ENCODE data around the gene ZNF554. TPM values are rescaled to one million over a fixed set of nuclear protein-coding genes. Genes with fewer than 3 reads are reported as not detected.

ZNF554 gene
- total and polyA plus RNA-seq, 10 donors = 1.4 to 7.1 (median 4.0) TPM

GRCh38 chr19:2840794-2841791 lies 21.4 kb downstream of the ZNF554 start, which contains the start of gene ZNF555:
Gene ZNF555, plus strand, starts transcription at chr19:2841475. Its CDS starts 98 bp downstream, at chr19:2841573.
- peak within 1 kb of the TSS; percentile 74 to 93 (median 86) for H3K4me3 ChIP-seq
- peaks cover 0 to 19% (median 0%) of the 10 kb centered on the region in 6 donors for H3K36me3 ChIP-seq
- TF ChIP-seq POLR2A (IDR thresholded peaks at IDR 0.05) (no peak), POLR2AphosphoS5 (IDR thresholded peaks at IDR 0.05) (peak; percentile 80 to 88 (median 87))
- TF ChIP-seq, protein P1, sequence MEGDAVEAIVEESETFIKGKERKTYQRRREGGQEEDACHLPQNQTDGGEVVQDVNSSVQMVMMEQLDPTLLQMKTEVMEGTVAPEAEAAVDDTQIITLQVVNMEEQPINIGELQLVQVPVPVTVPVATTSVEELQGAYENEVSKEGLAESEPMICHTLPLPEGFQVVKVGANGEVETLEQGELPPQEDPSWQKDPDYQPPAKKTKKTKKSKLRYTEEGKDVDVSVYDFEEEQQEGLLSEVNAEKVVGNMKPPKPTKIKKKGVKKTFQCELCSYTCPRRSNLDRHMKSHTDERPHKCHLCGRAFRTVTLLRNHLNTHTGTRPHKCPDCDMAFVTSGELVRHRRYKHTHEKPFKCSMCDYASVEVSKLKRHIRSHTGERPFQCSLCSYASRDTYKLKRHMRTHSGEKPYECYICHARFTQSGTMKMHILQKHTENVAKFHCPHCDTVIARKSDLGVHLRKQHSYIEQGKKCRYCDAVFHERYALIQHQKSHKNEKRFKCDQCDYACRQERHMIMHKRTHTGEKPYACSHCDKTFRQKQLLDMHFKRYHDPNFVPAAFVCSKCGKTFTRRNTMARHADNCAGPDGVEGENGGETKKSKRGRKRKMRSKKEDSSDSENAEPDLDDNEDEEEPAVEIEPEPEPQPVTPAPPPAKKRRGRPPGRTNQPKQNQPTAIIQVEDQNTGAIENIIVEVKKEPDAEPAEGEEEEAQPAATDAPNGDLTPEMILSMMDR (IDR thresholded peaks at IDR 0.05 in 8 of 11, conservative IDR thresholded peaks at IDR 0.05 in 3 of 11) = peak; percentile 52 to 85 (median 76)
- no peaks in the 10 kb centered on the region for H3K27me3 ChIP-seq (replicated peaks in 1 of 7)
- H3K9me3 ChIP-seq = peaks cover 3 to 53% (median 42%) of the 10 kb centered on the region in 8 donors
- 0 to 1% (median 1%) methylated on average over 44 to 106 of the region's 106 CpGs for WGBS, 5 donors
- H3K4me1 ChIP-seq = peaks cover 10 to 32% (median 18%) of the 10 kb centered on the region in 6 donors
- intact Hi-C loops (cut with DNase I; ENCODE audit: low total_unique reads) = no loop called here
- DNase-seq = peak; percentile 98
- peak within 1 kb of the TSS; percentile 72 to 95 (median 90) for H3K27ac ChIP-seq

DNA sequence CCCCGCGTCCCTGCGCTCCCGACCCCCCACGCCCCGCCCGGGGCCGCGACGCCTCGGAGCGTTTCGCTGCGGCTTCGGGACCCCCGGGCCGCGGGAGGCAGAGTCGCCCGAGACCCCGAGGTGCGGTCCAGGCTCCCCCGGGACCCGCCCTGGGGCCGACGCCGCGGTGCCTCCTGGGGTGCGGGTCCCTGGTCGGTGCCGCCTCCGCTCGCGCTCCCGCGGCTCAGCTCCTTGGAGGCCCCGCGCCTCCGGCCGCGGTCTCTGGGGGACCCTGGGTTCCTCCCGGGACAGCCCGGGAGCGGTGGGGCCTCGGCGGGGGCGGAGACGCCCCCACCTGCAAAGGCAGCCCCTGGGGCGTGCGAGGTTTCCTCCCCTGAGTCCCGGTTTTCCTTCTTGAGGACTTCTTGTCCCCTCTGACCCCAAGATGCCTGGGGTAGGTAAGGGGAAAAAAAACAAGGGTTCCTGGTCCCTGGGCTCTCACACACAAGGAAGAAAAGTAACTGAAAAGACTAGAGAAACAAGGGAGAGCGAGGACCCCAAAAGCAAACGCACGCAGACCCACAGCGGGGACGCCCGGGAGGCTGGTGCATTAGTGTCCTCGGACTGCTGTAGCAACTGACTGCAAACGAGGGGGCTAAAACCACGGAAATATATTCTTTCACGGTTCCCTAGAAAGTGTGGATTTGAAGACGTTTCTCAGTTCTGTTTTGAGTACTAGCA lies 22.3 kb downstream of the ZNF554 start:
- peaks cover 0 to 23% (median 0%) of the 10 kb centered on the region in 6 donors for H3K36me3 ChIP-seq
- peak overlapping the region in 7 of 8 donors; percentile 72 to 95 (median 91) for H3K27ac ChIP-seq
- intact Hi-C loops (cut with DNase I; ENCODE audit: low total_unique reads) = no loop called here
- peak; percentile 82 for DNase-seq
- TF ChIP-seq, protein P1 (IDR thresholded peaks at IDR 0.05 in 8 of 11, conservative IDR thresholded peaks at IDR 0.05 in 3 of 11) = no peak
- no peak for TF ChIP-seq POLR2A (IDR thresholded peaks at IDR 0.05)
- no peak for TF ChIP-seq POLR2AphosphoS5 (IDR thresholded peaks at IDR 0.05)
- H3K4me1 ChIP-seq = peaks cover 10 to 32% (median 18%) of the 10 kb centered on the region in 6 donors
- WGBS, 5 donors = 3 to 6% (median 4%) methylated on average over 36 to 62 of the region's 62 CpGs
- no peaks in the 10 kb centered on the region for H3K27me3 ChIP-seq (replicated peaks in 1 of 7)
- peaks cover 0 to 53% (median 40%) of the 10 kb centered on the region in 8 donors for H3K9me3 ChIP-seq
- H3K4me3 ChIP-seq = peak overlapping the region; percentile 74 to 93 (median 86)

GRCh38 chr19:2845107-2845506 lies 25.4 kb downstream of the ZNF554 start:
- H3K27me3 ChIP-seq (replicated peaks in 1 of 7) = no peaks in the 10 kb centered on the region

More at GRCh38 chr19:2845107-2845506, 25.4 kb downstream of the ZNF554 start:
- whole genome bisulfite sequencing, 5 donors = 93 to 100% (median 95%) methylated on average over 2 of the region's 2 CpGs
- TF ChIP-seq POLR2A (IDR thresholded peaks at IDR 0.05) (no peak), POLR2AphosphoS5 (IDR thresholded peaks at IDR 0.05) (no peak)
- TF ChIP-seq, protein P1 (IDR thresholded peaks at IDR 0.05 in 8 of 11, conservative IDR thresholded peaks at IDR 0.05 in 3 of 11) = no peak
- intact Hi-C loops (cut with DNase I; ENCODE audit: low total_unique reads) = no loop called here
- no peak for DNase-seq
- Histone ChIP-seq H3K9me3 (peaks cover 2 to 55% (median 33%) of the 10 kb centered on the region in 8 donors), H3K27ac (no peak overlapping the region), H3K4me1 (peaks cover 10 to 32% (median 18%) of the 10 kb centered on the region in 6 donors), H3K4me3 (no peak overlapping the region), H3K36me3 (peaks cover 0 to 43% (median 0%) of the 10 kb centered on the region in 6 donors)
